ENCODE results near the gene ABT1. TPM values are rescaled to one million over a fixed set of nuclear protein-coding genes. Genes with fewer than 3 reads are reported as not detected.

Gene ABT1
- total RNA-seq, 1 experiment from 2014 or later = 19.5 TPM

DNA sequence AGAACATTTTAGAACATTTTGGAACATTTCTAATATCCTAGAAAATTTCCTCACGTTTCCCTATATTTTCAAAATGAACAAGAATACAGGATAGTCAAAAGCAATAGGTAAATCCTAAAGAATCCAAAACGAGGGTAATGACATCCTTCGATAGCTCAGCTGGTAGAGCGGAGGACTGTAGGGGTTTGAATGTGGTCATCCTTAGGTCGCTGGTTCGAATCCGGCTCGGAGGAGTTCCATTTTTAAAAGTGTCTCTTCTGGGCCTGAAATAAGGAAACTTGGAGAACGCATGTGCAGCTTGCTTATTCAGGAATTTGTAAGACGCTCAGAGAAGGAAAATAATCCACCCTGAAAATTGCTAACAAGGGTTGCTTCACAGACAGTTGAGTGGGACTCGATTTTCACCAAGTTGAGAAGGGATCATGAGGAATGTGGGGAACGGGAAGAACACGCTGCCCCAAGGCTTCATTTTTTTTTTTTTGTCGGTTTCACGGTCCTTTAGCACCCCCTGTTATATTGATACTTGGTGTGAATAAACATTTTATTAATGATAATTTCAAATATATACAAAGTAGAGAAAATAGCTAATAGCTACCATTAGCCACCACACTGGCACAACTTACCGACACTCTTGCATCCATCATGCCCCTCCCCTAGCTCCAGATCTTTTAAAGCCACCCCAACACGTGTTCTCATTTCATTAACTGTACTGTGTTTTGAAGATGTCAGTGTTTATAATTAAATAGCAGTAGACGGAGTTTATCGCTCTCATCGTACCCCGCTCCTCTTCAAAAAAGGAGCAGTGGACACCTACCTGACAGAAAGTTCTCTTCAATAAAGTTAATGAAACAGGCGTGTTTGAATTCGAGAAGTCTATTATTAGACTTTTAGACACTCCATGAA lies 1.8 kb upstream of the ABT1 start:
- H3K4me3 ChIP-seq = peak overlapping the region; percentile 91
- no TSS peak for BruUV-seq (replicated peaks)
- 0 out of 2 replicates have a peak, but pooled peaks cover 8% of the 10 kb centered on the region for H3K4me1 ChIP-seq (replicated peaks; ENCODE audit: insufficient read depth)
- CTCF ChIA-PET = interaction anchor here (0.6 to 2.0 kb wide), 16 partner anchors 14 to 635 kb away, joined by 3 to 22 read pairs (median 3); a partner anchor contains a TSS
- no peaks in the 10 kb centered on the region for H4K20me1 ChIP-seq (ENCODE audit: insufficient read depth)
- no peaks in the 10 kb centered on the region for H3K27me3 ChIP-seq (ENCODE audit: insufficient read depth, low read depth)
- peaks cover 21% of the 10 kb centered on the region; the same call in 1 of the 2 replicates for H3F3A ChIP-seq (ENCODE audit: insufficient read depth, low read depth)
- intact Hi-C loops (cut with micrococcal nuclease; ENCODE audit: unreplicated experiment) = loop anchor here (1.0 to 5.0 kb wide), 7 partner anchors 58 to 1302 kb away; a partner anchor contains a TSS
- H3K9me2 ChIP-seq (ENCODE audit: insufficient read depth) = no peaks in the 10 kb centered on the region
- peaks cover 9% of the 10 kb centered on the region; the same call in 1 of the 2 replicates for H3K36me3 ChIP-seq (ENCODE audit: low read depth)
- DNase-seq = peak; percentile 47 to 60
- no peaks in the 10 kb centered on the region for H3K9me3 ChIP-seq (ENCODE audit: insufficient read depth, low read depth)
- TF ChIP-seq, protein P1, sequence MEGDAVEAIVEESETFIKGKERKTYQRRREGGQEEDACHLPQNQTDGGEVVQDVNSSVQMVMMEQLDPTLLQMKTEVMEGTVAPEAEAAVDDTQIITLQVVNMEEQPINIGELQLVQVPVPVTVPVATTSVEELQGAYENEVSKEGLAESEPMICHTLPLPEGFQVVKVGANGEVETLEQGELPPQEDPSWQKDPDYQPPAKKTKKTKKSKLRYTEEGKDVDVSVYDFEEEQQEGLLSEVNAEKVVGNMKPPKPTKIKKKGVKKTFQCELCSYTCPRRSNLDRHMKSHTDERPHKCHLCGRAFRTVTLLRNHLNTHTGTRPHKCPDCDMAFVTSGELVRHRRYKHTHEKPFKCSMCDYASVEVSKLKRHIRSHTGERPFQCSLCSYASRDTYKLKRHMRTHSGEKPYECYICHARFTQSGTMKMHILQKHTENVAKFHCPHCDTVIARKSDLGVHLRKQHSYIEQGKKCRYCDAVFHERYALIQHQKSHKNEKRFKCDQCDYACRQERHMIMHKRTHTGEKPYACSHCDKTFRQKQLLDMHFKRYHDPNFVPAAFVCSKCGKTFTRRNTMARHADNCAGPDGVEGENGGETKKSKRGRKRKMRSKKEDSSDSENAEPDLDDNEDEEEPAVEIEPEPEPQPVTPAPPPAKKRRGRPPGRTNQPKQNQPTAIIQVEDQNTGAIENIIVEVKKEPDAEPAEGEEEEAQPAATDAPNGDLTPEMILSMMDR (conservative IDR thresholded peaks at IDR 0.05) = no peak
- TF ChIP-seq EZH2 (IDR thresholded peaks at IDR 0.05; ENCODE audit: low read depth) = no peak
- peaks cover 20% of the 10 kb centered on the region for H3K79me2 ChIP-seq (ENCODE audit: low read depth)
- H3K27ac ChIP-seq = 0 out of 2 replicates have a peak overlapping the region, but pooled peaks have one; percentile 7
- H2AFZ ChIP-seq = peak overlapping the region; percentile 79
- POLR2A ChIA-PET (ENCODE audit: unreplicated experiment) = interaction anchor here (0.6 to 1.5 kb wide), 12 partner anchors 18 to 1213 kb away, joined by 3 to 16 read pairs (median 4); a partner anchor contains a TSS
- peak overlapping the region; percentile 99 for H3K4me2 ChIP-seq

DNA sequence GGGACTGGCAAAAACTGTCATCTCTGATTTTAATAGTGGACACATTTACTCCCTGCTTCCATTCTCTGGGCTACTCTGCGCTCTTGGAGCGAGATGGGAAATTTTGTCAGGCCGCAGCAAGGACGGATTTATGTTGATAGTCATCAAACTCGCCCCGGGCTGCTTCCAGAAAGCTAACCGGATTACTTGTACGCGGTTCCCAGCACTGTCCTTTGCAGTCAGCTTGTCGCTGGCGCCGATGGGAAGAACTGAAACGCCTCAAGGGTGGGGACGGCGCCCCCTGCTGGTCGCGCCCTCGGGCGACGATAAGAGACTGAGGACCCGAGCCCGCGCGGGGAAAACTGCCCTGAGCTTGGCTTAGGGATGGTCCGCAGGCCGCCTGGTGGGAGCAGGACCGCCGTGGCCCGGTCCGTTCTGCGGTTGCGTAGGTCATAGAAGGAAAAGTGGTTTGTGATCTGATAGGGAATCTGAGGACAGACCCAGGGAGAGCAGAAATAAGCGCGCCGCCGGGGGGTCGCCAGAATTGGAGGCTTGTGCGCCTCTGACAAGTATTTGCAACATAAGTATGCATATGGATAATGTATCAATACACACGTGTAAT lies 984 bp upstream of the ABT1 start:
- peaks cover 25% of the 10 kb centered on the region; the same call in 1 of the 2 replicates for H3F3A ChIP-seq (ENCODE audit: insufficient read depth, low read depth)
- 0 out of 2 replicates have a peak, but pooled peaks cover 8% of the 10 kb centered on the region for H3K4me1 ChIP-seq (replicated peaks; ENCODE audit: insufficient read depth)
- peaks cover 20% of the 10 kb centered on the region for H3K79me2 ChIP-seq (ENCODE audit: low read depth)
- BruUV-seq (replicated peaks) = no TSS peak
- no peak for TF ChIP-seq EZH2 (IDR thresholded peaks at IDR 0.05; ENCODE audit: low read depth)
- TF ChIP-seq, protein P1 (conservative IDR thresholded peaks at IDR 0.05) = peak; percentile 96
- peak; percentile 73 to 91 for DNase-seq
- H2AFZ ChIP-seq = peak overlapping the region; percentile 79
- no peaks in the 10 kb centered on the region for H4K20me1 ChIP-seq (ENCODE audit: insufficient read depth)
- H3K36me3 ChIP-seq (ENCODE audit: low read depth) = peaks cover 9% of the 10 kb centered on the region; the same call in 1 of the 2 replicates
- H3K9me2 ChIP-seq (ENCODE audit: insufficient read depth) = no peaks in the 10 kb centered on the region
- no peaks in the 10 kb centered on the region for H3K27me3 ChIP-seq (ENCODE audit: insufficient read depth, low read depth)
- H3K27ac ChIP-seq = peak overlapping the region; percentile 48
- CTCF ChIA-PET = interaction anchor here (0.6 to 2.0 kb wide), 17 partner anchors 15 to 858 kb away, joined by 3 to 22 read pairs (median 3); a partner anchor contains a TSS
- intact Hi-C loops (cut with micrococcal nuclease; ENCODE audit: unreplicated experiment) = loop anchor here (1.0 to 5.0 kb wide), 10 partner anchors 18 to 1302 kb away; a partner anchor contains a TSS
- H3K4me2 ChIP-seq = peak overlapping the region; percentile 99
- H3K4me3 ChIP-seq = peak overlapping the region; percentile 91
- POLR2A ChIA-PET (ENCODE audit: unreplicated experiment) = interaction anchor here (0.5 to 1.5 kb wide), 11 partner anchors 19 to 1212 kb away, joined by 3 to 16 read pairs (median 4); a partner anchor contains a TSS
- H3K9me3 ChIP-seq (ENCODE audit: insufficient read depth, low read depth) = no peaks in the 10 kb centered on the region

DNA sequence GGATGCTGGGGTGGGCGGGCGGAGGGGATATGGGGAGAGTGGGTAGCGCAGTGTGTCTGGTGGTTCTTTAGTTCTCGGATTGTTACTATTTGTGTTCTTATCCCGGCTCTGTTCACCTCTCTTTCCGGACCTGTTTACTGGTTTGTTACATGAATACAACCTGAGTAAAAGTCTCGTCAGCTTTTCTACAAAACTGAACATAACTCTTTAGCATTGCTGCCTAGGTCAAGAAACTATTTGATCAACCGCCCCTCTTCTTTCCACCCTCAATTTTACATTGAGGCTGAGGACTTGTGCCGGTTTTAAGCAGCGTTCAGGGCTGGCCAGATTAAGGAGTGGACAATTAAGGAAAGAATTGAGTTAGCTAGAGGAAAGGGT lies 625 bp downstream of the ABT1 start:
- H3K9me3 ChIP-seq (ENCODE audit: insufficient read depth, low read depth) = no peaks in the 10 kb centered on the region
- H3K9me2 ChIP-seq (ENCODE audit: insufficient read depth) = no peaks in the 10 kb centered on the region
- 0 out of 2 replicates have a peak, but pooled peaks cover 8% of the 10 kb centered on the region for H3K4me1 ChIP-seq (replicated peaks; ENCODE audit: insufficient read depth)
- CTCF ChIA-PET = no interaction called here
- no peak for DNase-seq
- no peaks in the 10 kb centered on the region for H3K27me3 ChIP-seq (ENCODE audit: insufficient read depth, low read depth)
- H2AFZ ChIP-seq = peak overlapping the region; percentile 91
- peaks cover 25% of the 10 kb centered on the region; the same call in 1 of the 2 replicates for H3F3A ChIP-seq (ENCODE audit: insufficient read depth, low read depth)
- intact Hi-C loops (cut with micrococcal nuclease; ENCODE audit: unreplicated experiment) = loop anchor here (5.0 kb wide), 3 partner anchors 375 to 1300 kb away; a partner anchor contains a TSS
- no peak for TF ChIP-seq EZH2 (IDR thresholded peaks at IDR 0.05; ENCODE audit: low read depth)
- TF ChIP-seq, protein P1 (conservative IDR thresholded peaks at IDR 0.05) = no peak
- H3K4me2 ChIP-seq = peak overlapping the region; percentile 99
- H3K79me2 ChIP-seq (ENCODE audit: low read depth) = peaks cover 20% of the 10 kb centered on the region
- H3K27ac ChIP-seq = no peak overlapping the region
- H4K20me1 ChIP-seq (ENCODE audit: insufficient read depth) = no peaks in the 10 kb centered on the region
- POLR2A ChIA-PET (ENCODE audit: unreplicated experiment) = no interaction called here
- peak overlapping the region; percentile 91 for H3K4me3 ChIP-seq
- H3K36me3 ChIP-seq (ENCODE audit: low read depth) = peaks cover 9% of the 10 kb centered on the region; the same call in 1 of the 2 replicates
- no TSS peak for BruUV-seq (replicated peaks)
